ENCODE data around the gene CHTF8.

DNA sequence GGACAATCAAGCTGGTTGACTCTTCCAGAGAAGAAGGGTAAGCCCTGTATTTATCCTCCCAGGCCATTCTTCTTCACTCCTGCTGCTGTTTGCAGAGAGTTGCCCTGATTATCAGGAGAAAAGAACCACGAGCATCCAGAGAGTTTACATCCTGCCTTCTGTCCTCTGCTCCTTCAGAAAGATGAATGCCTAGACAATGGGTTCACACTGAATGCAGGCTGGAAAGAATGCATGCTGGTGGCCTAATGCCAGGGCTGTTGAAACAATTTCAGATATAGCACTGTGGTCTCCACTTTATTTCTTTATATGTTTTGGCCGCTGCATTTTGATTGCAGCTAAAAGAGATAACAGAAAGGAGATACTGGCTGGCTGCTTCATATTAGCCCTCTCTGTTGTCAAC, 48.1 kb downstream of the CHTF8 start:
- TF ChIP-seq, protein P1, sequence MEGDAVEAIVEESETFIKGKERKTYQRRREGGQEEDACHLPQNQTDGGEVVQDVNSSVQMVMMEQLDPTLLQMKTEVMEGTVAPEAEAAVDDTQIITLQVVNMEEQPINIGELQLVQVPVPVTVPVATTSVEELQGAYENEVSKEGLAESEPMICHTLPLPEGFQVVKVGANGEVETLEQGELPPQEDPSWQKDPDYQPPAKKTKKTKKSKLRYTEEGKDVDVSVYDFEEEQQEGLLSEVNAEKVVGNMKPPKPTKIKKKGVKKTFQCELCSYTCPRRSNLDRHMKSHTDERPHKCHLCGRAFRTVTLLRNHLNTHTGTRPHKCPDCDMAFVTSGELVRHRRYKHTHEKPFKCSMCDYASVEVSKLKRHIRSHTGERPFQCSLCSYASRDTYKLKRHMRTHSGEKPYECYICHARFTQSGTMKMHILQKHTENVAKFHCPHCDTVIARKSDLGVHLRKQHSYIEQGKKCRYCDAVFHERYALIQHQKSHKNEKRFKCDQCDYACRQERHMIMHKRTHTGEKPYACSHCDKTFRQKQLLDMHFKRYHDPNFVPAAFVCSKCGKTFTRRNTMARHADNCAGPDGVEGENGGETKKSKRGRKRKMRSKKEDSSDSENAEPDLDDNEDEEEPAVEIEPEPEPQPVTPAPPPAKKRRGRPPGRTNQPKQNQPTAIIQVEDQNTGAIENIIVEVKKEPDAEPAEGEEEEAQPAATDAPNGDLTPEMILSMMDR (IDR thresholded peaks at IDR 0.05; ENCODE audit: low read length), result no peak
- no peak for TF ChIP-seq EZH2 (IDR thresholded peaks at IDR 0.05; ENCODE audit: borderline replicate concordance, low read length)
